HepG2 (cell line): ENCODE results near the gene KAZALD1. TPM values are rescaled to one million over a fixed set of nuclear protein-coding genes. Genes with fewer than 3 reads are reported as not detected.

Source experiments
- ELF1 ChIP-seq: sonication (generic); formaldehyde crosslinking; IDR thresholded peaks from 2 replicates; pipeline ENCODE4 v1.4.0; 2020; ENCODE audit warnings: missing genetic modification reagents
- REPIN1 ChIP-seq: sonication (generic); formaldehyde crosslinking; IDR thresholded peaks from 2 replicates; pipeline ENCODE4 v1.8.0; 2022; ENCODE audit warnings: missing genetic modification reagents, low read depth, mild to moderate bottlenecking, borderline replicate concordance
- SKI ChIP-seq: fragments of 450-650 bp; IDR thresholded peaks from one replicate; pipeline ENCODE4 v1.6.1; 2018; ENCODE audit warnings: mild to moderate bottlenecking; ENCODE audit not compliant: partially characterized antibody
- TBX2 ChIP-seq: sonication (generic); formaldehyde crosslinking; IDR thresholded peaks from 2 replicates; pipeline ENCODE4 v1.5.0; 2020; ENCODE audit warnings: missing genetic modification reagents, mild to moderate bottlenecking, borderline replicate concordance
- YY1 ChIP-seq: IDR thresholded peaks from 2 replicates; pipeline ENCODE4 v1.6.1; 2011; ENCODE audit warnings: low read length, low read depth, moderate library complexity, mild to moderate bottlenecking; ENCODE audit not compliant: insufficient read depth, insufficient replicate concordance
- ZNF572 ChIP-seq: sonication (generic); formaldehyde crosslinking; IDR thresholded peaks from 2 replicates; pipeline ENCODE4 v1.5.1; 2020; ENCODE audit warnings: mild to moderate bottlenecking, missing genetic modification reagents
- polyA plus RNA-seq, 8 experiments: library from polyadenylated mRNA; depleted of rRNA in 3 of 8; stranded (reverse) in 7 of 8; unstranded in 1 of 8; fragments of >200 nt; fragmentation: Illumina TruSeq in 4 of 8; extraction: Trizol in 4 of 8; gene quantifications; 2 replicates each; pipeline versions ENCODE4 v1.2.1 to v1.2.3, GENCODE V29; 2011 to 2016; ENCODE audit warnings: low read depth in 4 of 8, missing spikeins in 1 of 8, mixed read lengths in 1 of 8; ENCODE audit not compliant: insufficient read depth in 1 of 8
- total RNA-seq, 5 experiments: library from RNA; depleted of rRNA; stranded (reverse); fragments of >200 nt; fragmentation: Illumina TruSeq; extraction: Trizol; gene quantifications; 2 replicates each; pipeline ENCODE4 v1.2.3, GENCODE V29; 2016; ENCODE audit warnings: low read depth in 1 of 5
- TF ChIP-seq, protein P1 (sequence below): sonication (generic); formaldehyde crosslinking; IDR thresholded peaks from 2 replicates; pipeline ENCODE4 v1.9.0; 2022; ENCODE audit warnings: missing genetic modification reagents, mild to moderate bottlenecking, borderline replicate concordance
- TF ChIP-seq, protein P2 (sequence below): sonication (generic); formaldehyde crosslinking; IDR thresholded peaks from 2 replicates; pipeline ENCODE4 v1.4.0; 2020; ENCODE audit warnings: missing genetic modification reagents
- TF ChIP-seq, protein P3 (sequence below): sonication (generic); formaldehyde crosslinking; IDR thresholded peaks from 2 replicates; pipeline ENCODE4 v1.4.0; 2020; ENCODE audit warnings: mild to moderate bottlenecking, missing genetic modification reagents
- TF ChIP-seq, protein P4 (sequence below): sonication (generic); formaldehyde crosslinking; IDR thresholded peaks from 2 replicates; pipeline ENCODE4 v1.5.1; 2020; ENCODE audit warnings: missing genetic modification reagents, mild to moderate bottlenecking, borderline replicate concordance
- TF ChIP-seq, protein P5 (sequence below): IDR thresholded peaks from 2 replicates; pipeline ENCODE4 v1.4.0; 2020; ENCODE audit warnings: mild to moderate bottlenecking, missing genetic modification reagents
- TF ChIP-seq, protein P6 (sequence below): IDR thresholded peaks from 2 replicates; pipeline ENCODE4 v1.6.1; 2012; ENCODE audit warnings: inconsistent platforms
- TF ChIP-seq, protein P7 (sequence below): sonication (generic); formaldehyde crosslinking; conservative IDR thresholded peaks from 2 replicates; pipeline ENCODE4 v1.4.0; 2020; ENCODE audit warnings: missing genetic modification reagents

Gene KAZALD1
- total and polyA plus RNA-seq, 2 of the 13 experiments (the other 11 are each of a cell fraction or from before 2014, with no cell fraction given) = 16.7 to 27.7 TPM

DNA sequence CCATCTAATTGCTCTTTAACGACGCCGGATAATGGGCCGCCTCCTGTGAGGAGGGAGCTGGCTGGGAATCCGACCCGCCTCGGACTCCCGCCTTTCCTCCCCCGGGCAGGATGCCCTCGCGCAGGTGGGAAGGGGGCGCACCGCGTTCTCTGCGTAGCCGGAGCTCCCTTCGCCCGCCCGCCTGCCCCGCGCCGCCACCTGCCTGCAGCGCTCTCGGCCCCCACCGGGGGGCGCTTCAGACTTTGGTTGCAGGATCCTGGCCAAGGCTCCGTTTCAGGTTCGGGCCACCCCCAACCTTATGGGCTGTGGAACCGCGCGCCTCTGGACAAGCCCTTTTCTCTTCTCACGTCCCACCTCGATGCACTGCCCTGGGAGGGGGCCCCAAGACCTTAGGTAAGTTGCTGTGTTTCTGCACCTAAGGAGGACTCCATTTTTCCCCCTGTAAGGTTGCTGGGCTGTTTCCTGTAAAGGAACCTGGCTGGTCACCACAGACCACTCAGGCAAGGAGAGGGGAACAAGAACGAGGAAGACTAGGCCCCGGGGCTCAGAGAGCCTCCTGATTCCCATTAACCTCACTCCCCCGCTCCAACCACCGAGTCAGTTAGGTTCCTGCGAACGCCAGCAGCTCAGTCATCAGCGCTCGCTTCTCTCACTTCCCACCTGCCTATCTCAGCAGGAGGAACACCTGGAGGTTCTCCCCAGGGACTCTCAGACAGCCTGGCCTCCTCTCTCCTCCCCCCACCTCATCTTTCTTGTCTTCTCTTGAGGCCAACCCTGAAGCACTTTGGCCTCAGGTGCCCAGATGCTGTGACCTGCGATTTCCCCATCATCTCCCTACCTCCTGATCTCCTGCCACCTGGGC, 11.3 kb upstream of the KAZALD1 start (continued):
- TF ChIP-seq, protein P1, sequence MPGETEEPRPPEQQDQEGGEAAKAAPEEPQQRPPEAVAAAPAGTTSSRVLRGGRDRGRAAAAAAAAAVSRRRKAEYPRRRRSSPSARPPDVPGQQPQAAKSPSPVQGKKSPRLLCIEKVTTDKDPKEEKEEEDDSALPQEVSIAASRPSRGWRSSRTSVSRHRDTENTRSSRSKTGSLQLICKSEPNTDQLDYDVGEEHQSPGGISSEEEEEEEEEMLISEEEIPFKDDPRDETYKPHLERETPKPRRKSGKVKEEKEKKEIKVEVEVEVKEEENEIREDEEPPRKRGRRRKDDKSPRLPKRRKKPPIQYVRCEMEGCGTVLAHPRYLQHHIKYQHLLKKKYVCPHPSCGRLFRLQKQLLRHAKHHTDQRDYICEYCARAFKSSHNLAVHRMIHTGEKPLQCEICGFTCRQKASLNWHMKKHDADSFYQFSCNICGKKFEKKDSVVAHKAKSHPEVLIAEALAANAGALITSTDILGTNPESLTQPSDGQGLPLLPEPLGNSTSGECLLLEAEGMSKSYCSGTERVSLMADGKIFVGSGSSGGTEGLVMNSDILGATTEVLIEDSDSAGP = peak; percentile 41; the same call in 1 of the 2 replicates
- 0 out of 2 replicates have a peak, but pooled peaks have one; percentile 45 for TF ChIP-seq REPIN1 (CRISPR knock-in tag)
- TF ChIP-seq, protein P2, sequence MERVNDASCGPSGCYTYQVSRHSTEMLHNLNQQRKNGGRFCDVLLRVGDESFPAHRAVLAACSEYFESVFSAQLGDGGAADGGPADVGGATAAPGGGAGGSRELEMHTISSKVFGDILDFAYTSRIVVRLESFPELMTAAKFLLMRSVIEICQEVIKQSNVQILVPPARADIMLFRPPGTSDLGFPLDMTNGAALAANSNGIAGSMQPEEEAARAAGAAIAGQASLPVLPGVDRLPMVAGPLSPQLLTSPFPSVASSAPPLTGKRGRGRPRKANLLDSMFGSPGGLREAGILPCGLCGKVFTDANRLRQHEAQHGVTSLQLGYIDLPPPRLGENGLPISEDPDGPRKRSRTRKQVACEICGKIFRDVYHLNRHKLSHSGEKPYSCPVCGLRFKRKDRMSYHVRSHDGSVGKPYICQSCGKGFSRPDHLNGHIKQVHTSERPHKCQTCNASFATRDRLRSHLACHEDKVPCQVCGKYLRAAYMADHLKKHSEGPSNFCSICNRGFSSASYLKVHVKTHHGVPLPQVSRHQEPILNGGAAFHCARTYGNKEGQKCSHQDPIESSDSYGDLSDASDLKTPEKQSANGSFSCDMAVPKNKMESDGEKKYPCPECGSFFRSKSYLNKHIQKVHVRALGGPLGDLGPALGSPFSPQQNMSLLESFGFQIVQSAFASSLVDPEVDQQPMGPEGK (CRISPR knock-in tag) = peak; percentile 53
- TF ChIP-seq, protein P3, sequence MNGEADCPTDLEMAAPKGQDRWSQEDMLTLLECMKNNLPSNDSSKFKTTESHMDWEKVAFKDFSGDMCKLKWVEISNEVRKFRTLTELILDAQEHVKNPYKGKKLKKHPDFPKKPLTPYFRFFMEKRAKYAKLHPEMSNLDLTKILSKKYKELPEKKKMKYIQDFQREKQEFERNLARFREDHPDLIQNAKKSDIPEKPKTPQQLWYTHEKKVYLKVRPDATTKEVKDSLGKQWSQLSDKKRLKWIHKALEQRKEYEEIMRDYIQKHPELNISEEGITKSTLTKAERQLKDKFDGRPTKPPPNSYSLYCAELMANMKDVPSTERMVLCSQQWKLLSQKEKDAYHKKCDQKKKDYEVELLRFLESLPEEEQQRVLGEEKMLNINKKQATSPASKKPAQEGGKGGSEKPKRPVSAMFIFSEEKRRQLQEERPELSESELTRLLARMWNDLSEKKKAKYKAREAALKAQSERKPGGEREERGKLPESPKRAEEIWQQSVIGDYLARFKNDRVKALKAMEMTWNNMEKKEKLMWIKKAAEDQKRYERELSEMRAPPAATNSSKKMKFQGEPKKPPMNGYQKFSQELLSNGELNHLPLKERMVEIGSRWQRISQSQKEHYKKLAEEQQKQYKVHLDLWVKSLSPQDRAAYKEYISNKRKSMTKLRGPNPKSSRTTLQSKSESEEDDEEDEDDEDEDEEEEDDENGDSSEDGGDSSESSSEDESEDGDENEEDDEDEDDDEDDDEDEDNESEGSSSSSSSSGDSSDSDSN (CRISPR knock-in tag) = peak; percentile 29; the same call in 1 of the 2 replicates
- no peak for TF ChIP-seq SKI
- TF ChIP-seq, protein P4, sequence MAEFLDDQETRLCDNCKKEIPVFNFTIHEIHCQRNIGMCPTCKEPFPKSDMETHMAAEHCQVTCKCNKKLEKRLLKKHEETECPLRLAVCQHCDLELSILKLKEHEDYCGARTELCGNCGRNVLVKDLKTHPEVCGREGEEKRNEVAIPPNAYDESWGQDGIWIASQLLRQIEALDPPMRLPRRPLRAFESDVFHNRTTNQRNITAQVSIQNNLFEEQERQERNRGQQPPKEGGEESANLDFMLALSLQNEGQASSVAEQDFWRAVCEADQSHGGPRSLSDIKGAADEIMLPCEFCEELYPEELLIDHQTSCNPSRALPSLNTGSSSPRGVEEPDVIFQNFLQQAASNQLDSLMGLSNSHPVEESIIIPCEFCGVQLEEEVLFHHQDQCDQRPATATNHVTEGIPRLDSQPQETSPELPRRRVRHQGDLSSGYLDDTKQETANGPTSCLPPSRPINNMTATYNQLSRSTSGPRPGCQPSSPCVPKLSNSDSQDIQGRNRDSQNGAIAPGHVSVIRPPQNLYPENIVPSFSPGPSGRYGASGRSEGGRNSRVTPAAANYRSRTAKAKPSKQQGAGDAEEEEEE (CRISPR knock-in tag) = no peak
- TF ChIP-seq ELF1 (CRISPR knock-in tag) = no peak
- TF ChIP-seq TBX2 = 0 out of 2 replicates have a peak, but pooled peaks have one; percentile 23
- TF ChIP-seq, protein P5, sequence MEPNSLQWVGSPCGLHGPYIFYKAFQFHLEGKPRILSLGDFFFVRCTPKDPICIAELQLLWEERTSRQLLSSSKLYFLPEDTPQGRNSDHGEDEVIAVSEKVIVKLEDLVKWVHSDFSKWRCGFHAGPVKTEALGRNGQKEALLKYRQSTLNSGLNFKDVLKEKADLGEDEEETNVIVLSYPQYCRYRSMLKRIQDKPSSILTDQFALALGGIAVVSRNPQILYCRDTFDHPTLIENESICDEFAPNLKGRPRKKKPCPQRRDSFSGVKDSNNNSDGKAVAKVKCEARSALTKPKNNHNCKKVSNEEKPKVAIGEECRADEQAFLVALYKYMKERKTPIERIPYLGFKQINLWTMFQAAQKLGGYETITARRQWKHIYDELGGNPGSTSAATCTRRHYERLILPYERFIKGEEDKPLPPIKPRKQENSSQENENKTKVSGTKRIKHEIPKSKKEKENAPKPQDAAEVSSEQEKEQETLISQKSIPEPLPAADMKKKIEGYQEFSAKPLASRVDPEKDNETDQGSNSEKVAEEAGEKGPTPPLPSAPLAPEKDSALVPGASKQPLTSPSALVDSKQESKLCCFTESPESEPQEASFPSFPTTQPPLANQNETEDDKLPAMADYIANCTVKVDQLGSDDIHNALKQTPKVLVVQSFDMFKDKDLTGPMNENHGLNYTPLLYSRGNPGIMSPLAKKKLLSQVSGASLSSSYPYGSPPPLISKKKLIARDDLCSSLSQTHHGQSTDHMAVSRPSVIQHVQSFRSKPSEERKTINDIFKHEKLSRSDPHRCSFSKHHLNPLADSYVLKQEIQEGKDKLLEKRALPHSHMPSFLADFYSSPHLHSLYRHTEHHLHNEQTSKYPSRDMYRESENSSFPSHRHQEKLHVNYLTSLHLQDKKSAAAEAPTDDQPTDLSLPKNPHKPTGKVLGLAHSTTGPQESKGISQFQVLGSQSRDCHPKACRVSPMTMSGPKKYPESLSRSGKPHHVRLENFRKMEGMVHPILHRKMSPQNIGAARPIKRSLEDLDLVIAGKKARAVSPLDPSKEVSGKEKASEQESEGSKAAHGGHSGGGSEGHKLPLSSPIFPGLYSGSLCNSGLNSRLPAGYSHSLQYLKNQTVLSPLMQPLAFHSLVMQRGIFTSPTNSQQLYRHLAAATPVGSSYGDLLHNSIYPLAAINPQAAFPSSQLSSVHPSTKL (CRISPR knock-in tag) = 0 out of 2 replicates have a peak, but pooled peaks have one; percentile 9
- TF ChIP-seq, protein P6, sequence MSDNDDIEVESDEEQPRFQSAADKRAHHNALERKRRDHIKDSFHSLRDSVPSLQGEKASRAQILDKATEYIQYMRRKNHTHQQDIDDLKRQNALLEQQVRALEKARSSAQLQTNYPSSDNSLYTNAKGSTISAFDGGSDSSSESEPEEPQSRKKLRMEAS = peak; percentile 44; the same call in 1 of the 2 replicates
- TF ChIP-seq ZNF572 = no peak
- peak; percentile 19 for TF ChIP-seq YY1
- TF ChIP-seq, protein P7, sequence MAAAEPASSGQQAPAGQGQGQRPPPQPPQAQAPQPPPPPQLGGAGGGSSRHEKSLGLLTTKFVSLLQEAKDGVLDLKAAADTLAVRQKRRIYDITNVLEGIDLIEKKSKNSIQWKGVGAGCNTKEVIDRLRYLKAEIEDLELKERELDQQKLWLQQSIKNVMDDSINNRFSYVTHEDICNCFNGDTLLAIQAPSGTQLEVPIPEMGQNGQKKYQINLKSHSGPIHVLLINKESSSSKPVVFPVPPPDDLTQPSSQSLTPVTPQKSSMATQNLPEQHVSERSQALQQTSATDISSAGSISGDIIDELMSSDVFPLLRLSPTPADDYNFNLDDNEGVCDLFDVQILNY = no peak
